ENCODE results near the gene MR1.
A peak's percentile ranks its signal among the peaks of the same experiment; 100 is the strongest.
"Not testable (repeated sequence)": the region's sequence is repeated elsewhere in the genome, so short reads cannot be mapped to it uniquely, and the experiment has no call there.

The MR1 gene

GRCh38 chr1:181057079-181057478 is 23.3 kb downstream of the MR1 start:
- no peak for TF ChIP-seq CTCF (IDR thresholded peaks at IDR 0.05; ENCODE audit: extremely low read depth, insufficient read depth, missing control alignments)
- in situ Hi-C loops (cut with MboI; ENCODE audit: low pct_unique_long_range_greater_than_20kb, low sequenced_read_pairs, unreplicated experiment): no loop called here
- DNase-seq (ENCODE audit: low spot score): no peak

GRCh38 chr1:181059435-181059834 is 25.7 kb downstream of the MR1 start:
- in situ Hi-C loops (cut with MboI; ENCODE audit: low pct_unique_long_range_greater_than_20kb, low sequenced_read_pairs, unreplicated experiment): no loop called here
- no peak for TF ChIP-seq CTCF (IDR thresholded peaks at IDR 0.05; ENCODE audit: extremely low read depth, insufficient read depth, missing control alignments)
- no peak for DNase-seq (ENCODE audit: low spot score)

- no peak for TF ChIP-seq CTCF (IDR thresholded peaks at IDR 0.05; ENCODE audit: extremely low read depth, insufficient read depth, missing control alignments)
- in situ Hi-C loops (cut with MboI; ENCODE audit: low pct_unique_long_range_greater_than_20kb, low sequenced_read_pairs, unreplicated experiment): no loop called here
- no peak for DNase-seq (ENCODE audit: low spot score)
Observed at GRCh38 chr1:181060066-181060465, 26.3 kb downstream of the MR1 start.

- in situ Hi-C loops (cut with MboI; ENCODE audit: low pct_unique_long_range_greater_than_20kb, low sequenced_read_pairs, unreplicated experiment); DNase-seq (ENCODE audit: low spot score): not testable (repeated sequence)
Observed at GRCh38 chr1:181060947-181061346, 27.2 kb downstream of the MR1 start.

GRCh38 chr1:181061487-181061886 is 27.7 kb downstream of the MR1 start:
- in situ Hi-C loops (cut with MboI; ENCODE audit: low pct_unique_long_range_greater_than_20kb, low sequenced_read_pairs, unreplicated experiment): no loop called here
- no peak for TF ChIP-seq CTCF (IDR thresholded peaks at IDR 0.05; ENCODE audit: extremely low read depth, insufficient read depth, missing control alignments)

GRCh38 chr1:181061891-181062835 is 28.4 kb downstream of the MR1 start:
- DNase-seq (ENCODE audit: low spot score): peak; percentile 73

More at GRCh38 chr1:181061487-181061886, 27.7 kb downstream of the MR1 start:
- no peak for DNase-seq (ENCODE audit: low spot score)

More at GRCh38 chr1:181061891-181062835, 28.4 kb downstream of the MR1 start:
- in situ Hi-C loops (cut with MboI; ENCODE audit: low pct_unique_long_range_greater_than_20kb, low sequenced_read_pairs, unreplicated experiment): no loop called here
- no peak for TF ChIP-seq CTCF (IDR thresholded peaks at IDR 0.05; ENCODE audit: extremely low read depth, insufficient read depth, missing control alignments)

Data from GM13977 (cell line).